CD4-positive, alpha-beta T cell (primary cell): Measurements from ENCODE around the gene TIRAP. TPM values are rescaled to one million over a fixed set of nuclear protein-coding genes. Genes with fewer than 3 reads are reported as not detected.
A peak's percentile ranks its signal among the peaks of the same experiment; 100 is the strongest.

ENCODE experiments used
- ATAC-seq: fragments of 200-7000 bp; cut with Tn5 transposase; one replicate; pipeline ENCODE4 v1.10.0; 2022; ENCODE audit warnings: mild to moderate bottlenecking; ENCODE audit not compliant: poor library complexity
- CTCF ChIA-PET: fragments of 350-600 bp; sonication (Branson Sonifier 250); formaldehyde crosslinking; loops from one replicate; lab custom pipeline; 2021; ENCODE audit warnings: antibody characterized with exemption, inconsistent platforms; lab: Charles Lee
- POLR2A ChIA-PET: fragments of 350-600 bp; sonication (Branson Sonifier 250); formaldehyde crosslinking; loops from one replicate; lab custom pipeline; 2021; ENCODE audit warnings: antibody characterized with exemption, inconsistent platforms; lab: Charles Lee
- DNase-seq, 14 experiments: peaks; one replicate each; pipeline ENCODE4 v3.0.0-alpha.2; 2013 to 2020; ENCODE audit warnings: mixed read lengths in 2 of 14
- H3K27ac ChIP-seq, 2 donors: one replicate each; pipeline versions ENCODE4 v1.5.1 to v1.7.0; 2013; ENCODE audit warnings: low read length in 2 of 2, low read depth in 1 of 2, mild to moderate bottlenecking in 1 of 2
- H3K27me3 ChIP-seq, 2 experiments: 1 replicate in 1 of 2; 2 replicates in 1 of 2; pipeline versions ENCODE4 v1.6.1 to v1.7.0; 2013; ENCODE audit warnings: low read length in 2 of 2, control low read depth in 1 of 2, mild to moderate bottlenecking in 1 of 2, moderate library complexity in 1 of 2; ENCODE audit not compliant: insufficient read depth in 2 of 2, control insufficient read depth in 1 of 2
- H3K36me3 ChIP-seq: one replicate; pipeline ENCODE4 v1.6.1; 2013; ENCODE audit warnings: low read length, control low read depth; ENCODE audit not compliant: insufficient read depth
- H3K4me1 ChIP-seq: one replicate; pipeline ENCODE4 v1.6.1; 2013; ENCODE audit warnings: low read length, control low read depth; ENCODE audit not compliant: insufficient read depth
- H3K4me3 ChIP-seq: one replicate; pipeline ENCODE4 v1.5.1; 2013; ENCODE audit warnings: mild to moderate bottlenecking, low read length, moderate library complexity
- H3K9me3 ChIP-seq, 2 experiments: 1 replicate in 1 of 2; 2 replicates in 1 of 2; pipeline versions ENCODE4 v1.6.1 to v1.7.0; 2013; ENCODE audit warnings: low read length in 2 of 2, mild to moderate bottlenecking in 2 of 2, control low read depth in 1 of 2, moderate library complexity in 1 of 2; ENCODE audit not compliant: control insufficient read depth in 1 of 2, insufficient read depth in 1 of 2
- H3K27ac Mint-ChIP-seq: one replicate; pipeline ENCODE4 v1.8.0; 2020; ENCODE audit warnings: mixed read lengths
- H3K27me3 Mint-ChIP-seq: one replicate; pipeline ENCODE4 v1.8.0; 2021; ENCODE audit warnings: mixed read lengths
- H3K36me3 Mint-ChIP-seq: one replicate; pipeline ENCODE4 v1.8.0; 2021; ENCODE audit warnings: low read depth, mixed read lengths
- H3K4me1 Mint-ChIP-seq: one replicate; pipeline ENCODE4 v1.8.0; 2021; ENCODE audit warnings: low read depth, mixed read lengths
- H3K4me3 Mint-ChIP-seq: one replicate; pipeline ENCODE4 v1.8.0; 2020; ENCODE audit warnings: mild to moderate bottlenecking, mixed read lengths
- H3K9me3 Mint-ChIP-seq: one replicate; pipeline ENCODE4 v1.8.0; 2020; ENCODE audit warnings: mixed read lengths
- CTCF ChIP-seq: fragments of 200-600 bp; IDR thresholded peaks from one replicate; pipeline ENCODE4 v1.8.0; 2022; ENCODE audit warnings: antibody characterized with exemption, mild to moderate bottlenecking
- intact Hi-C, 2 experiments: fragments of 100-400 bp; cut with DNase I in 1 of 2; cut with micrococcal nuclease in 1 of 2; formaldehyde crosslinking; loops; one replicate each; pipeline versions ENCODE4 v1.15.1 to v1.9.0; 2023 to 2025; cut with DNase I, micrococcal nuclease
- total RNA-seq, 174 experiments: library from RNA in 2 of 174; stranded (reverse) in 2 of 174; gene quantifications; one replicate each; pipeline ENCODE4 v1.2.3 and lab custom pipeline; 2021 to 2026

The TIRAP gene
- total RNA-seq, 2 experiments from 2014 or later, result 7.7 to 7.9 TPM

GRCh38 chr11:126284829-126285228 lies 1.9 kb downstream of the TIRAP start:
- Mint-ChIP-seq H3K4me3 (peak overlapping the region; percentile 93), H3K27me3 (no peaks in the 10 kb centered on the region), H3K27ac (peak overlapping the region; percentile 99), H3K36me3 (peaks cover 34% of the 10 kb centered on the region), H3K9me3 (no peaks in the 10 kb centered on the region), H3K4me1 (peaks cover 52% of the 10 kb centered on the region)
- no peak for TF ChIP-seq CTCF
- POLR2A ChIA-PET, result no interaction called here
- Histone ChIP-seq H3K9me3 (no peaks in the 10 kb centered on the region), H3K27me3 (no peaks in the 10 kb centered on the region), H3K4me1 (peaks cover 55% of the 10 kb centered on the region), H3K4me3 (peak overlapping the region; percentile 22), H3K36me3 (peaks cover 12% of the 10 kb centered on the region), H3K27ac (no peak overlapping the region)
- intact Hi-C loops, result loop anchor here (1.0 to 10.0 kb wide), 3 partner anchors 18 to 1328 kb away; partner anchors contain the start of gene CHEK1 (in 1 of the 2)
- DNase-seq (peak; percentile 62 to 91 (median 83)), ATAC-seq (peak; percentile 43)
- CTCF ChIA-PET, result no interaction called here

GRCh38 chr11:126288237-126288636 lies 5.3 kb downstream of the TIRAP start:
- Histone ChIP-seq H3K36me3 (peaks cover 44% of the 10 kb centered on the region), H3K27me3 (no peaks in the 10 kb centered on the region), H3K4me1 (peaks cover 24% of the 10 kb centered on the region), H3K9me3 (no peaks in the 10 kb centered on the region), H3K4me3 (no peak overlapping the region), H3K27ac (no peak overlapping the region)
- Mint-ChIP-seq H3K27me3 (no peaks in the 10 kb centered on the region), H3K4me3 (no peak overlapping the region), H3K36me3 (peaks cover 50% of the 10 kb centered on the region), H3K9me3 (no peaks in the 10 kb centered on the region), H3K27ac (no peak overlapping the region), H3K4me1 (peaks cover 28% of the 10 kb centered on the region)
- POLR2A ChIA-PET, result no interaction called here
- TF ChIP-seq CTCF, result no peak
- ATAC-seq, result no peak
- CTCF ChIA-PET, result no interaction called here
- no peak for DNase-seq
- intact Hi-C loops, result loop anchor here in 1 of 2 experiments (10.0 kb wide), 1 partner anchor 663 kb away; the partner anchor contains the start of gene CHEK1

GRCh38 chr11:126290887-126291286 lies 8.0 kb downstream of the TIRAP start:
- intact Hi-C loops, result no loop called here
- ATAC-seq (no peak), DNase-seq (no peak)
- Histone ChIP-seq H3K36me3 (peaks cover 57% of the 10 kb centered on the region), H3K4me3 (no peak overlapping the region), H3K9me3 (no peaks in the 10 kb centered on the region), H3K27me3 (no peaks in the 10 kb centered on the region), H3K27ac (no peak overlapping the region), H3K4me1 (no peaks in the 10 kb centered on the region)
- TF ChIP-seq CTCF, result no peak
- H3K27me3 Mint-ChIP-seq, result no peaks in the 10 kb centered on the region
- H3K27ac Mint-ChIP-seq, result no peak overlapping the region
- ChIA-PET CTCF (no interaction called here), POLR2A (interaction anchor here (0.9 kb wide), 1 partner anchor 13 kb away, joined by 4 read pairs; the partner anchor contains the start of gene DCPS)
- peaks cover 58% of the 10 kb centered on the region for H3K36me3 Mint-ChIP-seq
- H3K9me3 Mint-ChIP-seq, result no peaks in the 10 kb centered on the region
- H3K4me1 Mint-ChIP-seq, result peaks cover 10% of the 10 kb centered on the region
- no peak overlapping the region for H3K4me3 Mint-ChIP-seq
